Measurements from ENCODE around the gene NUDT19. TPM values are rescaled to one million over a fixed set of nuclear protein-coding genes. Genes with fewer than 3 reads are reported as not detected.

Gene NUDT19
- total and polyA plus RNA-seq, 8 donors, result 9.5 to 16.6 (median 11.0) TPM

DNA sequence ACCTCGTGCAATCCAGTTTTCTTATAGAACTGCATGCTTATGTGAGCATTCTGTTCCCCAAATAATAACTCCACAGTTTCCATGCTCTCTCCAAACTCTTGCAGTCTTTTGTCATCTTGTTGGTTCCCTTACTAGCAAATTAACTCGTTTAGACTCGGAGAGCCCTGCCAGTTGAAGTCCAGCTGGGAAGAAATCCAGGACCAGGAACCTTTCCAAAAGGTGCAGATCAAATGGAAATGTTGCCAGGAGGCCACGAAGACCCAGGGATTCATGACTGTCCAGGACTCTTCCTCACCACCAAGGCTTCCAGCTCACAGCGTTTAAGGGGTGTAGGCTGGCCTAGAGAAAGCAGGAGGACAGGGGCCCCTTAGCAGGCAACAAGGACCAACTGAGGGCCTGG lies 25.9 kb downstream of the NUDT19 start:
- no peaks in the 10 kb centered on the region for H3K4me1 ChIP-seq
- no peak for ATAC-seq
- intact Hi-C loops (cut with DNase I), result no loop called here

DNA sequence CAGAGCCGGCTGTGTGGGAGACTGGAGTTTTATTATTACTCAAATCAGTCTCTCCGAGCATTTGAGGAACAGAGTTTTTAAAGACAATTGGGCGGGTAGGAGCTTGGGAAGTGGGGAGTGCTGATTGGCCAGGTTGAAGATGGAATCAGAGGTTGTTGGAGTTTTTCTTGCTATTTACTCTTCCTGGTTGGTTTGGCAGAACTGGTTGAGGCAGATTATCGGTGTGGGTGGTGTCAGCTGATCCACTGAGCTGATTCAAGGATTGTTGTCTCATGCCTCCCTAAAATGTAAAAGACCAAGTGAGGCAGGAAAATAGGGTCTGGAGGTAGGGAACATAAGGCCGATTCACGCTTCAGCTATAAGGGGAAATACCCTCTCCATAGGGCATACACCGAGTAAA lies 26.7 kb downstream of the NUDT19 start:
- intact Hi-C loops (cut with DNase I), result no loop called here
- TF ChIP-seq, protein P1, sequence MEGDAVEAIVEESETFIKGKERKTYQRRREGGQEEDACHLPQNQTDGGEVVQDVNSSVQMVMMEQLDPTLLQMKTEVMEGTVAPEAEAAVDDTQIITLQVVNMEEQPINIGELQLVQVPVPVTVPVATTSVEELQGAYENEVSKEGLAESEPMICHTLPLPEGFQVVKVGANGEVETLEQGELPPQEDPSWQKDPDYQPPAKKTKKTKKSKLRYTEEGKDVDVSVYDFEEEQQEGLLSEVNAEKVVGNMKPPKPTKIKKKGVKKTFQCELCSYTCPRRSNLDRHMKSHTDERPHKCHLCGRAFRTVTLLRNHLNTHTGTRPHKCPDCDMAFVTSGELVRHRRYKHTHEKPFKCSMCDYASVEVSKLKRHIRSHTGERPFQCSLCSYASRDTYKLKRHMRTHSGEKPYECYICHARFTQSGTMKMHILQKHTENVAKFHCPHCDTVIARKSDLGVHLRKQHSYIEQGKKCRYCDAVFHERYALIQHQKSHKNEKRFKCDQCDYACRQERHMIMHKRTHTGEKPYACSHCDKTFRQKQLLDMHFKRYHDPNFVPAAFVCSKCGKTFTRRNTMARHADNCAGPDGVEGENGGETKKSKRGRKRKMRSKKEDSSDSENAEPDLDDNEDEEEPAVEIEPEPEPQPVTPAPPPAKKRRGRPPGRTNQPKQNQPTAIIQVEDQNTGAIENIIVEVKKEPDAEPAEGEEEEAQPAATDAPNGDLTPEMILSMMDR (IDR thresholded peaks at IDR 0.05), result no peak
- DNase-seq (no peak), ATAC-seq (no peak)
- Histone ChIP-seq H3K4me3 (no peak overlapping the region), H3K27me3 (no peaks in the 10 kb centered on the region), H3K9me3 (no peaks in the 10 kb centered on the region), H3K27ac (no peak overlapping the region), H3K4me1 (no peaks in the 10 kb centered on the region), H3K36me3 (peaks cover 2 to 34% of the 10 kb centered on the region in 2 donors)

More for the DNA sequence above, 25.9 kb downstream of the NUDT19 start:
- H3K36me3 ChIP-seq, result peaks cover 4 to 42% of the 10 kb centered on the region in 2 donors
- no peak overlapping the region for H3K4me3 ChIP-seq
- no peak for DNase-seq
- H3K27me3 ChIP-seq, result no peaks in the 10 kb centered on the region
- TF ChIP-seq, protein P1 (IDR thresholded peaks at IDR 0.05), result no peak
- no peak overlapping the region for H3K27ac ChIP-seq
- no peaks in the 10 kb centered on the region for H3K9me3 ChIP-seq

DNA sequence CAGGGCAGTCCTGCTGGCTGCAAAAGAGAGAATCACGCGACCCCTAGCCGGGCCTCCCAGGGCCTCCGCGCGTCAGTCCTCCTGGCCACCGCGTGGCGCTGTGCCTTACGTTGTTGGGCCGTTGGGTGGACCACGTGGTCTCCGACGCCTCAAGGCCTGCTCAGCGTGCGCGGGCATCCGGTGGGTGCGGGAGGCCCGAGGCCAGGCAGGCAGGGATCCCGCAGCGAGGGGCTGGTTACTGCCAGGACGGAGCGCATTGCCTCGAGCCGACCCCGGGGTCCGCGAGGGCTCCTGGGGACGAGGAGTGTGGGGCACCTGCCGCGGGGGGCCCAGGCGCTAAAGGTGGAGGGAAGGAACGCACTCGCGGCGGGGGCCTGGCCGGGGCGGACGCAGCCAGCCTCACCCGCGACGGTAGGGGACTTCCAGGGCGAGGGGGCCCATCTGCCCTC lies 28.0 kb downstream of the NUDT19 start, which contains the start of gene TDRD12:
Gene TDRD12, plus strand, starts transcription at position 157 of the 449 bp plus-strand sequence. CDS start 306 bp downstream, outside the sequence.
- no peaks in the 10 kb centered on the region for H3K27me3 ChIP-seq
- DNase-seq (peak in 1 of 4 donors; percentile 78), ATAC-seq (no peak)
- intact Hi-C loops (cut with DNase I), result no loop called here
- H3K4me1 ChIP-seq, result no peaks in the 10 kb centered on the region
- TF ChIP-seq, protein P1 (IDR thresholded peaks at IDR 0.05), result no peak
- H3K9me3 ChIP-seq, result no peaks in the 10 kb centered on the region
- no peak within 1 kb of the TSS for H3K27ac ChIP-seq
- peaks cover 0 to 20% of the 10 kb centered on the region in 2 donors for H3K36me3 ChIP-seq
- no peak within 1 kb of the TSS for H3K4me3 ChIP-seq

DNA sequence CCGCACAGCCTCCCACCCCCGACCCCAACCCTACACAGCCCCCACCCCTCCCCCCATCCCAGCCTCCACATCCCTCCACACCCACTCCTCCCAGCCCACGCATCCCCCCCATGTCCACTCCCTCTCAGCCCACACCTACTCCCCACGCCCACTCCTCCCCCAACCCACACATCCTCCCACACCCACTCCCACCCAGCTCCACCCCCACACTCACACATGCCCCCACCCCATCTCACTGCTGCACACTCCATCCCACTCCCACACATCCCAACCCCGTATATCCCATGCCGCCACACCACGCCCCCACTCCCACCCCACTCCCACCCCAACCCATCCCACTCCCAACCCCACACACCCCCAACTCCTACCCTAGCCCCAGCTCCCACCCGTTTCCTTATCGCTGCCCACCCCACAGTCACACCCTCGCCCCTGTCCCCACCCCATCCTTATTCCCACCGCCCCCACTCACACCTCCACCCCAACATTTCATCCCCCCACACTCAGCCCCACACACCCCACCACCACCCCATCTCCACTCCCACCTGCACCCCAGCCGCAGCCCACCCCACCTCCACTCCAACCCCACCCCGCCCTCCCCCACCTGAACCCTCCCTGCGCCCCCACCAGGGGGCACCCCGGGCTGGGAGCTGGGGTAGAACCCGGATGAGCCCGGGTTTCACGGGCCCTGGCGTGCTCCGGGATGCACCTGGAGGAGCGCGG lies 28.8 kb downstream of the NUDT19 start:
- no peaks in the 10 kb centered on the region for H3K9me3 ChIP-seq
- TF ChIP-seq, protein P1 (IDR thresholded peaks at IDR 0.05), result no peak
- no peak for ATAC-seq
- no peak overlapping the region for H3K27ac ChIP-seq
- H3K36me3 ChIP-seq, result peaks cover 0 to 13% of the 10 kb centered on the region in 2 donors
- H3K4me3 ChIP-seq, result no peak overlapping the region
- H3K27me3 ChIP-seq, result no peaks in the 10 kb centered on the region
- H3K4me1 ChIP-seq, result no peaks in the 10 kb centered on the region
- intact Hi-C loops (cut with DNase I), result no loop called here
- DNase-seq, result no peak

DNA sequence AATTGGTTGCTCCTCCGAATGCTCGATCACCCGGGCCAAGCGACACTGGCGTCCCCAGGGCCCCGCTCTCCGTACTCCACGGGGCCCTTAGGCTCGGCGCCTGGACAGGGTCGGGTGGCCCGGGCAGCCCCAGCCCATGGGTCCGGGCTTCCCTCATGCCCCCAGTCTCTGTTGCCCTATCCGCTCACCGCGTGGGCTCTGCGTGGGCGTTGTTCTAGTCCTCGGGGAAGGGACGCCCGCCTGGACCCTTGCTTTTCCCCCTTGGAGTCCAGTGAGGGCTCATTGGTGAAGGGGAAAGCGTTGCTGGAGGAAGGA lies 29.3 kb downstream of the NUDT19 start:
- Histone ChIP-seq H3K27ac (no peak overlapping the region), H3K36me3 (peaks cover 0 to 8% of the 10 kb centered on the region in 2 donors), H3K4me3 (no peak overlapping the region), H3K9me3 (no peaks in the 10 kb centered on the region), H3K27me3 (no peaks in the 10 kb centered on the region), H3K4me1 (no peaks in the 10 kb centered on the region)
- DNase-seq (no peak), ATAC-seq (no peak)
- intact Hi-C loops (cut with DNase I), result no loop called here
- TF ChIP-seq, protein P1 (IDR thresholded peaks at IDR 0.05), result no peak

Data from left lung (tissue), 10 donors.